Progenitor cell of endocrine pancreas (in vitro differentiated cells): Measurements from ENCODE around the gene RAB19. TPM values are rescaled to one million over a fixed set of nuclear protein-coding genes. Genes with fewer than 3 reads are reported as not detected.

Experiments used
- DNase-seq: peaks from one replicate; pipeline ENCODE4 v3.0.0; 2021; ENCODE audit warnings: low spot score; ENCODE audit not compliant: unreplicated experiment
- H3K27ac Mint-ChIP-seq: 2 replicates; pipeline ENCODE4 v1.8.0; 2021; ENCODE audit warnings: mild to moderate bottlenecking, moderate library complexity, mixed read lengths
- H3K27me3 Mint-ChIP-seq: 2 replicates; pipeline ENCODE4 v1.8.0; 2021; ENCODE audit warnings: mixed read lengths
- H3K36me3 Mint-ChIP-seq: 2 replicates; pipeline ENCODE4 v1.8.0; 2022; ENCODE audit warnings: mixed read lengths; ENCODE audit not compliant: insufficient read depth
- H3K4me1 Mint-ChIP-seq: 2 replicates; pipeline ENCODE4 v1.8.0; 2021; ENCODE audit warnings: low read depth, mixed read lengths
- H3K4me3 Mint-ChIP-seq: 2 replicates; pipeline ENCODE4 v1.8.0; 2021; ENCODE audit warnings: low read depth, mild to moderate bottlenecking, moderate library complexity, mixed read lengths
- H3K9me3 Mint-ChIP-seq: 2 replicates; pipeline ENCODE4 v1.8.0; 2021; ENCODE audit warnings: low read depth, mixed read lengths
- CTCF ChIP-seq: fragments of 200-600 bp; sonication (generic); IDR thresholded peaks from one replicate; pipeline ENCODE4 v1.5.0; 2021; ENCODE audit warnings: antibody characterized with exemption, mild to moderate bottlenecking; ENCODE audit not compliant: unreplicated experiment
- total RNA-seq: library from RNA; stranded (reverse); gene quantifications from 2 replicates; pipeline ENCODE4 v1.2.1, GENCODE V29; 2021

RAB19 gene
- total RNA-seq, 1 donor from 2014 or later: 14.0 TPM

- DNase-seq: no peak
- Mint-ChIP-seq H3K27me3 (no peaks in the 10 kb centered on the region), H3K9me3 (no peaks in the 10 kb centered on the region), H3K27ac (no peak overlapping the region), H3K4me3 (no peak overlapping the region), H3K4me1 (no peaks in the 10 kb centered on the region), H3K36me3 (peaks cover 7% of the 10 kb centered on the region)
- no peak for TF ChIP-seq CTCF
These were observed 18.8 kb upstream of the RAB19 start for GRCh38 chr7:140384894-140385545.

DNA sequence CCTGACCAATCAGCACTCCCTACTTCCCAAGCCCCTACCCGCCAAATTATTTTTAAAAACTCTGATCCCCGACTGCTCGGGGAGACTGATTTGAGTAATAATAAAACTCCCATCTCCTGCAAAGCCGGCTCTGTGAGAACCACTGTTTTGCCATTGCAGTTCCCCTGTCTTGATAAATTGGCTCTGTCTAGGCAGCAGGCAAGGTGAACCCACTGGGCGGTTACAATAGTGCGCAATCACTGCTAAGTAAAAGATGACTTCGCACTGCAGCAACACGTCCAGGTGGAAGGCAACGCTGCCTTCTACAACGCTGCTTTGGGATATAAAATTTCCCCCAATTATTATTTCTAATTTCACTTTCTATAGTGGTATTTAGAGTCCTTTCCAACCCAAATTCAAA, 14.4 kb upstream of the RAB19 start:
- Mint-ChIP-seq H3K27me3 (no peaks in the 10 kb centered on the region), H3K27ac (peak overlapping the region; percentile 42), H3K9me3 (no peaks in the 10 kb centered on the region), H3K36me3 (peaks cover 2% of the 10 kb centered on the region), H3K4me3 (no peak overlapping the region), H3K4me1 (no peaks in the 10 kb centered on the region)
- no peak for TF ChIP-seq CTCF
- DNase-seq: no peak

- Mint-ChIP-seq H3K27me3 (no peaks in the 10 kb centered on the region), H3K36me3 (peaks cover 2% of the 10 kb centered on the region), H3K4me1 (no peaks in the 10 kb centered on the region), H3K9me3 (no peaks in the 10 kb centered on the region), H3K27ac (no peak overlapping the region), H3K4me3 (no peak overlapping the region)
- DNase-seq: no peak
- no peak for TF ChIP-seq CTCF
These were observed 13.8 kb upstream of the RAB19 start for GRCh38 chr7:140390034-140390433.

DNA sequence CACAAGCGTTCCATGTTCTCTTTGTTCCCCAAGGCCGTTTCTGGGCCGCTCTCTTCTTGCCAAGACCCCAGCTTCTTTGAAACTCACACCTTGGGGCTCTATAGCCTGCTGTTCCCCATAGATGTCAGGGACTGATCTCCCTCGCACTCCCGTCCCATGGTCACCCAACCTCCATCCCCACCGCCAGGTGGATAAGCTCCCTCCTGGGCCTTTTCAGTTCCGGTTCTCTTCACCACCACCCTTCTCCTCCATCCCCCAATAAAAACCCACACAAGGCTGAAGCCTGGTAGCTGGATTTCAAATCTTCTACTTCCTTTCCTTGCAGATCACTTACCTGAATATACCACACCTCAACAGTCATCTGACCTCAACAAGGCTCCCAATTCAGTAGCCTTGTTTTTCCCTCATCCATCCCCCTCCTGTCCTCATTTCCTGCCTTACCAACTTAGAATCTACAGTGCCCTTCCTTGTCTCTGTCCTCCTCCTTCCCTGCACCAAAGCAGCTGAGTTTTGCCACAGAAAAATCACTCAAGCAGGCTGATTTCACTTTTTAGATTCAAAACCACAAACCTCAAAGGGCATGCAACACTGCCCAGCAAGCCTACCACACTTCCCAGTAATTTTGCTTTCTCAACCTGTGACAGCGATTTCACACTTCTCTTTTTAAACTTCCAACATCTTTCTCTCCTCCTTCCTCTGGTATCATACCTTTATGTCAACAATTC, 13.2 kb upstream of the RAB19 start:
- DNase-seq: no peak
- Mint-ChIP-seq H3K4me3 (no peak overlapping the region), H3K4me1 (no peaks in the 10 kb centered on the region), H3K27ac (no peak overlapping the region), H3K9me3 (no peaks in the 10 kb centered on the region), H3K36me3 (peaks cover 2% of the 10 kb centered on the region), H3K27me3 (no peaks in the 10 kb centered on the region)
- TF ChIP-seq CTCF: no peak

DNA sequence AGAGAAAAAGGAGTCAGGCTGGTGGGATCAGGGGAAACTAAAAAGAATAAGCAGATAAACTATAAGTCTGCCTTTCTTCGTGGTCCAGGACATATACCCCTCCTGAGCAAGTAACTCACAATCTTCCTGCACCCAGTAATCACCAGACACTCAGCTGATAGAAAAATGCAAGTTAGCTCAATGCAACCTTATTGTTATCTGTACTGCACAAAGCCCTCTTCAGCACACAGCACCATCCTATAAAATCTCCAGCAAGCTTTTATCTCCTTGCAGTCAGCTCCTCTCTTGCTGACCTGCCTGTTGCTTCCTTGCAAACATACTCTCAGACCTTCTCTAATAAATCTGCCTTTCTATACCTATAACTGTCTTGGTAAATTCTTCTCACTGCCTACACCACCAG, 12.2 kb upstream of the RAB19 start:
- Mint-ChIP-seq H3K27me3 (no peaks in the 10 kb centered on the region), H3K36me3 (peaks cover 2% of the 10 kb centered on the region), H3K4me3 (no peak overlapping the region), H3K27ac (no peak overlapping the region), H3K4me1 (peaks cover 3% of the 10 kb centered on the region), H3K9me3 (no peaks in the 10 kb centered on the region)
- DNase-seq: no peak
- no peak for TF ChIP-seq CTCF
